Cerebellar nuclear complex (tissue), 1 donor: ENCODE data around the gene AKT1.

Source experiments
- DNase-seq, 2 experiments: peaks; one replicate each; lab custom pipeline; 2025; lab: John Stamatoyannopoulos, UW

Gene AKT1

GRCh38 chr14:104723651-104724406, 71.7 kb downstream of the AKT1 start, which contains the start of gene ADSS1:
TSS of gene ADSS1 (plus strand) at chr14:104724229. CDS start at chr14:104724271, 42 bp downstream.
- DNase-seq: no peak

GRCh38 chr14:104722938-104723650, 72.5 kb downstream of the AKT1 start:
- no peak for DNase-seq

- DNase-seq: no peak
These were observed 73.8 kb downstream of the AKT1 start for GRCh38 chr14:104721505-104722431.
